Measurements from ENCODE around the gene SDS.

Gene SDS

GRCh38 chr12:113398346-113399290 is 5.1 kb downstream of the SDS start:
- DNase-seq, result no peak

DNA sequence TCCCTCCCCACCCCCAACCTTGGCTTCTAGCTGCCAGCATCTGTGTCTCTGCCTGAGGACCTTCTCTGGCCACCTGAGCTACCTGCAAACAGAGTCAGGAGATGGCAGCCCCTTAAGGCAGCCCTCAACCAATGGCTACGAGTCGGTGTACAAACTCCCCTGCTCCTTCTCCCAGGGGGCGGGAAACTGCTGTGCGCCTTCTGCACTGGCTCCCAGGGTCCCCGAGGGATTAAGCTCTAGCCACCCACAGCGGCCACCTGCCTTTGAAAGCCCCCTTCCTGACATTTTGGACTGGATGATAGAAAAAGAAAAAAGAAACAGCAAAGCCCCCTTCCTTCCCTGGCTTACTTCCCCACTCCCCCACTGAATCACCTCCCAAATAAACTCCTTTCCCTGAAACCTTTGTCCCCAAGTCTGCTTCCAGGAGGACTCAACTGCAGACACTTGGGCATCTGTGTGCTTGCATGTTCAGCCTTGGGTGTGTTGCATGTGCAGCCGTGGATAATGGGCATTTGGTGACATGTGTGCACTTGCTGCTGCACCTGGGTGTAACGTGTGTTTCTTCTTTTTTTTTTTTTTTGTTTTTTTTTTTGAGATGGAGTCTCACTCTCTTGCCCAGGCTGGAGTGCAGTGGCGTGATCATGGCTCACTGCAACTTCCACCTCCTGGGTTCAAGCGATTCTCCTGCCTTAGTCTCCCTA is 6.0 kb downstream of the SDS start:
- DNase-seq, result no peak

- no peak for DNase-seq
These were observed 6.7 kb downstream of the SDS start for GRCh38 chr12:113396828-113397496.

DNA sequence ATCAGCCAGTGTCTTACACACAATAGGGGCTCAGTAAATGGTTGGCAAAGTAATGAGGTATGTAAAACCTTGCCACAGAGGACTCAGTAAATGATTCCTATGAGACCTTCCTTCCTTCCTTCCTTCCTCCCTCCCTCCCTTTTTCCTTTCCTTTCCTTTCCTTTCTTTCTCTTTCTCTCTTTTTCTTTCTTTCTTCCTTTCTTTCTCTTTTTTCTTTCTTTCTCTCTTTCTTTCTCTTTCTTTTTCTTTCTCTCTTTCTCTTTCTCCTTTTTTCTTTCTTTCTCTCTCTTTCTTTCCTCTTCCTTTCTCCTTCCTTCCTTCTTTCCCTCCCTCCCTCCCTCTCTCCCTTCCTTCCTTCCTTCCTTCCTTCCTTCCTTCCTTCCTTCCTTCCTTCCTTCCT is 7.5 kb downstream of the SDS start:
- DNase-seq, result no peak

GRCh38 chr12:113395119-113395518 is 8.6 kb downstream of the SDS start:
- no peak for DNase-seq

GRCh38 chr12:113393749-113394148 is 9.9 kb downstream of the SDS start:
- DNase-seq, result no peak

DNA sequence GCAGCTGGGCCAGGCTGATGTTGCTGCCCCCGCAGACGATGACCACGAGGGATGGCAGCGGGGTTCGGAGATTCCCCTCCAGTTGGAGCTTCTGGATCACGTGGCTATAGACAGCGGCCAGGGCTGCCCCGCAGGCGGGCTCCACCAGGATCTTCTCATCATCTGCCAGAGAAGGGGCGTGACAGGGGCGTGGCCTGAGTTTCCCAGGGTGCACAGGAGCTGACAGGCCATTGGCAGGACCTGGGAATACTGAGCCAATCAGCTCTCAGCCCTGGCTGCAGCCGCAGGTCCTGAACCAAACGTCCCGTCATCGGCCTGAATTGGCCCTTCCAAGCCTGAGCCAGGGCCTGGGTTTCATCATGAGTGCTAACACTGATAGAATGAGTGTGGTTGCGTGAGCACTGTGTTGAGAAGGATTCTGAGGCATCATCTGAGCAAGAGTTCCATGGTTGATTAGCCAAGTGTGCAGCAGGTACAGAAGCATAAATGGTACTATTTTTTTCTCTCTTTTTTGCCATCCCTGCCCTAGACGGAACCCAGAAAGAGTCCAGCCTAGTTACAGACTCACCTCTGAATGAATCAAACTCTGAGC is 10.6 kb downstream of the SDS start:
- no peak for DNase-seq

- no peak for DNase-seq
These were observed 11.2 kb downstream of the SDS start for GRCh38 chr12:113392520-113392919.

GRCh38 chr12:113391650-113392337 is 11.9 kb downstream of the SDS start:
- DNase-seq, result no peak

- no peak for DNase-seq
These were observed 12.5 kb downstream of the SDS start for GRCh38 chr12:113391145-113391544.

- DNase-seq, result no peak
These were observed 13.3 kb downstream of the SDS start for GRCh38 chr12:113390064-113391043.

DNA sequence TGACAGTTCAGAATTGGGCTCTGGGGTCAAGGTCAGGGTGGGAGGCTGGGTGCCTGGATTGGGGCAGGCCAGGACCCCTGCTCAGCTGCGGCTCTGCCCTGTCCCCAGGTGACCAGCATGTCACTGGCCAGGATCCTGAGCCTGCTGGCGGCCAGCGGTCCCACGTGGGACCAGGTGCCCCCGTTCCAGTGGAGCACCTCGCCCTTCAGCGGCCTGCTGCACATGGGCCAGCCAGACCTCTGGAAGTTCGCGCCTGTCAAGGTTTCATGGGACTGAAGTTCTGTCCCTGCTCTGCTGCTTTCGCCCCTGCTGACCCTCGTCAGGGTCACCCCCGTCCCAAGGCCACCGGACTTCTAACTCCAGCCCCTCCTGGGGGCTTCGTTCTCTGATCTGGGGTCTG is 15.3 kb downstream of the SDS start:
- no peak for DNase-seq

DNA sequence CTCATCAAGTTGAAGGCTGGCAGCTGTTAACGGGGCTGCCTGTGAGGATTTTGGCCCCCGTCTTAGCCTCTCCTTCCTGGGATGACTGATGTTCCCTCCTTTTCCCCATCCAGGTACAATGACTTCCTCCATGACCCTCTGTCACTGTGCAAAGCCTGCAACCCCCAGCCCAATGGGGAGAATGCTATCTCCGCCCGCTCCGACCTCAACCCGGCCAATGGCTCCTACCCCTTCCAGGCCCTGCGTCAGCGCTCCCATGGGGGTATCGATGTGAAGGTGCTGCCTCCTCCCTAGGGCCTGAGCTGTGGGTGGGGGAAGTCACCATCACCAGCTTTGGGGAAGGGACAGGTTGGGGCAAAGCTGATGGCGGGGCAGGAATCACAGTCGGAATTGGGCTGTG is 16.1 kb downstream of the SDS start:
- DNase-seq, result no peak

DNA sequence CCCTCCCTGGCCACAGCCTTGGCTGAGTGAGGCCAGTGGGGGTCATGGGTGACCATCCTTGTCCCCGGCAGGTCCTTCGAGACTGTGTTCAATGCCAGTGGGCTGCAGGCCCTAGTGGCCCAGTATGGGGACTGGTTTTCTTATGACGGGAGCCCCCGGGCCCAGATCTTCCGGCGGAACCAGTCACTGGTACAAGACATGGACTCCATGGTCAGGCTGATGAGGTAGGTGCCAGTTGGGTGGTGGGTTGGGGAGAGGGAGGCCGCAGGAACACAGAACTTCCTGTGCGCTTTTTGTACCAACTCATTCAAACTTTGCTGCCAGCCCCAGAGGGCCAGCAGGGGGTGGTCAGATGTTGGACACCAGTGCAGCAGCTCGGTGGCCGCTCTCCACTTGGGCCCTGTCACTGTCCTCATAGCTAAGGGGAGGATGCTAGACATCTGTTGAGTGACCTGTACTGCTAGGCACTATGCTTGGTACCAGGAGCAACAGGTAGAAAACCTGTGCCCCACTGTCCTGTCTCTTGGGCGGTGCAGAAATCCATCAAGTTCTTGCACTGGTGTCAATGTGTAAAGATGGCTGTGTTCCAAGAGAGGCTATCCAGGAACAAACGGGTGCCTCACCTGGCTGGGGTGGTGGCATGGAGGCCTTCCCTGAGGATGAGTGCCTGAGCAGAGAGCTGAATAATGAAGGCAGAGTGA is 16.7 kb downstream of the SDS start:
- DNase-seq, result no peak

GRCh38 chr12:113385282-113385882 is 18.3 kb downstream of the SDS start:
- DNase-seq, result no peak

DNA sequence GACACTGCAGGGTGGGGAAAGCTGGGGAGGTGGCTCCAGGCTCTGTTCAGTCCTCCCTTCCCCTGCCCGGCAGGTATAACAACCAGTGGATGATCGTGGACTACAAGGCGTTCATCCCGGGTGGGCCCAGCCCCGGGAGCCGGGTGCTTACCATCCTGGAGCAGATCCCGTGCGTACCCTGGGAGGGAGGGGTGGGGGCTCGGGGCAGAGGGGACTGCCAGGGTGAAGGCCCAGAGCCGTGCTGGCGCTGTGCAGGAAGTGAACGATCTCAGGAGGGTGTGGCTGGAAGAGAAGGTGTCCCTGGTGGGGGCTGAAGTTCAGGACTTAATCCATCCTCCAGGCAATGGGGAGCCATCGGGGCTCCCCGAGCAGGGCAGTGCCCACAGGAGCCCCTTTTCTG is 18.9 kb downstream of the SDS start:
- DNase-seq, result no peak

GRCh38 chr12:113382206-113382605 is 21.5 kb downstream of the SDS start:
- no peak for DNase-seq

- no peak for DNase-seq
These were observed 22.5 kb downstream of the SDS start for GRCh38 chr12:113381220-113381619.

DNA sequence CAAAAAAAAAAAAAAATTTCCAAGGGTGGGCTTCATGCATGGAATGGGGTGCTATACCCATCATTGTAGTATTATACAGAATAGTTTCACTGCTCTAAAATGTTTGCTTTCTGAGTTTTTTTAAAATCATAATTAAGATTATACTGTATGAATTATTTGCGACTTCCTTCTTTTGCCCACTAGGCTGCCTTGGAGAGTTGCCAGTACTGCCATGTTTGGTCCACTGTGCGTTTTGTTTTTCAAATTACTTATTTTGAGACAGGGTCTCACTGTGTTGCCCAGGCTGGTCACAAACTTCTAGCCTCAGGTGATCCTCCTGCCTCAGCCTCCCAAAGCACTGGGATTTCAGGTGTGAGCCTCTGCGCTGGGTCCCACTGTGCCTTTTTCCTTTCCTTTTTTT is 25.4 kb downstream of the SDS start:
- DNase-seq, result no peak

GRCh38 chr12:113374823-113375428 is 28.8 kb downstream of the SDS start:
- DNase-seq, result no peak

Measured in SW 1271 (cell line).